GM21423 (cell line): ENCODE data around the gene SNF8.
"Not testable (repeated sequence)": the region's sequence is repeated elsewhere in the genome, so short reads cannot be mapped to it uniquely, and the experiment has no call there.

Source experiments
- ATAC-seq: cut with Tn5 transposase; IDR thresholded peaks from one replicate; pipeline ENCODE4 v1.9.1; 2021; ENCODE audit warnings: mild to moderate bottlenecking, moderate library complexity; ENCODE audit not compliant: unreplicated experiment

Gene SNF8, protein sequence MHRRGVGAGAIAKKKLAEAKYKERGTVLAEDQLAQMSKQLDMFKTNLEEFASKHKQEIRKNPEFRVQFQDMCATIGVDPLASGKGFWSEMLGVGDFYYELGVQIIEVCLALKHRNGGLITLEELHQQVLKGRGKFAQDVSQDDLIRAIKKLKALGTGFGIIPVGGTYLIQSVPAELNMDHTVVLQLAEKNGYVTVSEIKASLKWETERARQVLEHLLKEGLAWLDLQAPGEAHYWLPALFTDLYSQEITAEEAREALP

GRCh38 chr17:48944515-48945260, at the start of gene SNF8:
TSS of gene SNF8 (minus strand) at chr17:48944842. CDS start at chr17:48944734, 108 bp downstream.
- peak; percentile 88 for ATAC-seq

DNA sequence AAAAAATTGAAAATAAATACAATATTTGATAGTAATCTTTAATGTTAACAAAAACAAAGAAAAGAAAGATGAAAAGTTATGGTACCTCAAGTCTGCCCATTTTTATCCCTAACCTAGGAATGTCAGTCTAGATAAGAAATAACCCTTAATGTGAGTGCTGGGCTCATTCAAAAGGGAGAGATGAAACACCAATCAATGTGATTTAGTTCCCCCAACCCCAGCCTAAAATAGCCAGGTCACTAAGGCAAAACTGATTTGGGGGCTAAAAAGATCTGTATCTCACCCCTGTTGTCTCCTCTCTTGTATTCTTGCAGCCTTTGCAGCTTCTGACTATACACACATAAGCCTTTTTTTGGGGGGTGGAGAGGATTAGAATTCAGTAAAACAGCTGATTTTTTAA, 49.3 kb upstream of the SNF8 start:
- no peak for ATAC-seq

- ATAC-seq = no peak
Measured at GRCh38 chr17:48993305-48993704, 48.7 kb upstream of the SNF8 start.

DNA sequence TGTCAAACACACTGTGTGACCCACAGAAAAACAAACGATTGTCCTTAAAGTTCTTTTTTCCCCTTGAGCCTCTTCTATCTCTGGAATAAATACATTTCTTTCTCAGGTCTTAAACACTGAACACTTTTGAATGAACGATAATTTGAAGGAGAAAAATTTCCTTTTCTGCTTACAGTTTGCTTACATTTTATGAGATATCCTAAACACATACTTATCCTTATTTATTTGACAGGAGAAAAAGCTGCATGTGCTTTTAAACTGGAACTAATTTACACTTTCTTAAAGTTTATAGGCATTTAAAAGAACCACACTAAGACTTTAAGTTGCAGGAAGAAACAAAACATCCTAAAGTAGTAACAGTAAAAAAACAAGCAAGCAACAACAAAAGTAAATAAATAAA, 47.8 kb upstream of the SNF8 start:
- no peak for ATAC-seq

GRCh38 chr17:48990882-48991357, 46.3 kb upstream of the SNF8 start:
- no peak for ATAC-seq

- ATAC-seq = no peak
Measured at GRCh38 chr17:48989100-48989499, 44.5 kb upstream of the SNF8 start.

GRCh38 chr17:48985436-48986245, 41.0 kb upstream of the SNF8 start:
- ATAC-seq = no peak

- no peak for ATAC-seq
Measured at GRCh38 chr17:48981927-48982539, 37.4 kb upstream of the SNF8 start.

DNA sequence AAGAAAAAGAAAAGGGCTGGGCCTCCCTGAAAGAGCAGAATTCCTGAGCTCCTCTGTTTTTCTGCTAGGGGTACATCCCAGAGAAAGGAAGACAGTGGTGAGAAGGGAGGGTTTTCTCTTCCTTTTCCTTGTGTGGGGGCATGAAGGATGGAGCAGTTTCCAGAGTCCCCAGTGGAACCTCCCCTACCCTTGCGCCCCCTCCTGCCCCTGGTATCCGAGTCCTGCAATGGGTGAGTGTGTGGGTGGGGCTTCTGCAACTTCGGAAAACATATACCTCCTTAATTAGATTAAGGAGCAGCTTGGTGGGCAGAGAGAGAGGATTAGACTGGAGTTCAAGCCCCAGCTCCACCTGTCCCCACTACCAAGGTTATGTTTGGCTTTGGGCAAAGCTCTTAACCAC, 29.2 kb upstream of the SNF8 start:
- ATAC-seq = no peak

- no peak for ATAC-seq
Measured at GRCh38 chr17:48972749-48973097, 28.1 kb upstream of the SNF8 start.

- no peak for ATAC-seq
Measured at GRCh38 chr17:48970865-48971687, 26.4 kb upstream of the SNF8 start.

GRCh38 chr17:48970224-48970623, 25.6 kb upstream of the SNF8 start:
- ATAC-seq = no peak

DNA sequence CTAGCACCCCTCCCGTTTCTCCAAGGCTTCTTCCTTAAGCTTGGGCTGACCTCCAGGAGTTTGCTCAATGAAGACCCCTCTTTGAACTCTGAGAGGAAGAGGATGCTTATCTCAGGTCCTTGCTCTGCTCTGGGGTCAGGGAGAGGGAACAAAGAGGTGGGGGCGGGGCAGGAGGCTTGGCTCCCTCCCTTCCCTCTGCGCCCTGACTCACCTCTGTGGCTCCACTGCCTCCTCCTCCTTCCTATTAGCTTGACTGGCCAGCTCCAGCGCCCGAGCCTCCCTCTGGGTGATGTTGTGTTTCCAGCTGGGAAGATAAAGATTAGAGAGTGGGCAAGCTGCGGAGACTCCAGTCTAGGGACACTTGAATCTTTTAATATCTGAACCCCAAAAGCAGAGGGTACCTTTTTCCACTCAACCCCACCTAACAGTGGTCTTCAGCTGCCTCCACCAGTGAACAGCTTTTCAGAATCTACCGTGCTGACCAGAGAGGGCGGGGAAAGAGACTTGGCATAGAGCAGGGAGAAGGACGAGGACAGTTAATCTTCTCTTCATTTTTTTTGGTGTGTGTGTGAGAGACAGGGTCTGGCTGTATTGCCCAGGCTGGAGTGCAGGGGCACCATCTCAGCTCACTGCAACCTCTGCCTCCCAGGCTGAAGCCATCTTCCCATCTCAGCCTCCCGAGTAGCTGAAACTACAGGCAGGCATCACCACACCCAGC, 17.0 kb upstream of the SNF8 start:
- ATAC-seq = no peak

DNA sequence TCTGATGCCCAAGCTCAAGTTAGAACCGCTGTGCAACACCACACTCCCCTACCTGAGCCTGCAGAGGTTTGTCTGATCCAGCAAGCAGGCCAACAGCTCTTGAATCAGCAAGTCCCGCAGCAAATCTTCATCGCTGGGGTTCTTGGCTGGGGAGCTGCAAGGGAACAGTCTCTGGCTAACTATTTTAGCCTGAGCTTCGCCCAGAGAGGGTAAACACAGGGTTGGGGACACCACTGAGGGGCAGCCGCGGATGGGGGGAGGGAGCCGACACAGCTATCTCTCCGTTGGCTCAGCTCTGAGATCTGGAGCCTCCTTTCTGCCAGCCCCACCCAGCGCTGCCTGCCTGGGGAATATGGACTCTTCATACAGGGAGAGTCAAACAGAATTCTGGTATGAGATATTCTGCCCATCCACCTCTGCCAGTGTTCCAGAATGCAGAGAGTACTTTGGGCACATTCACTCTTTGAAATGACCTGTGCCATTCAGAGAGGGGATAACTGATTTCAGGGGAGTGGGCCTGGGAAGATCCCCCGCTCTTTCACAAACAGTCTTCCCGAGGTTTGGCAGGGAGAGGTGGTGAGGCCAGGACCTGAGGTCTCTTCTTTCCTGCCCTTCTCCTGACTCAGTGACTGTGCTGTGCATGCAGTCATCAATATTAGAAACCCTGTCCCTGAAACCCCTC, 16.3 kb upstream of the SNF8 start:
- ATAC-seq = no peak

DNA sequence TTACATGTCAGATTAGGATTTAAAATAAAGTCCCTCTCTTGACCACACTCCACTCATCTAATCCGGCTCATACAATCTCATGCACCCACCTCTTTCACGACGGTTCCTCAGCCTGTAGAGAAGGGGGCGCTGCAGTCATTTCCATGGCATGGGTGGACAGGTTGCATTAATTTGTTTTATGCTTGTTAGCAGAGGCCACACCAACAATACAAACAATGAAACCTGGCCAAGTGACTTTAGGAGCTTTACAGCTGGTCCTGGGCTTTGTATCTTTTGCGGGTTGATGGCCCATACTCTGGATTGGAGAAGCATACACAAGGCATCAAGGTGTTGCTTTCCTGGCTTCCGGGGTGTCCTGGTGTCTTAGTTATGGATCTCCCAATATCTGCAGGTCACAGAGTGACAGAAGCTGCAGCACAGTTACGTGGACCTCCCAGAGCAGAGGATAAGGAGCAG, 9.7 kb upstream of the SNF8 start:
- ATAC-seq = no peak

GRCh38 chr17:48952904-48953303, 8.3 kb upstream of the SNF8 start:
- no peak for ATAC-seq

DNA sequence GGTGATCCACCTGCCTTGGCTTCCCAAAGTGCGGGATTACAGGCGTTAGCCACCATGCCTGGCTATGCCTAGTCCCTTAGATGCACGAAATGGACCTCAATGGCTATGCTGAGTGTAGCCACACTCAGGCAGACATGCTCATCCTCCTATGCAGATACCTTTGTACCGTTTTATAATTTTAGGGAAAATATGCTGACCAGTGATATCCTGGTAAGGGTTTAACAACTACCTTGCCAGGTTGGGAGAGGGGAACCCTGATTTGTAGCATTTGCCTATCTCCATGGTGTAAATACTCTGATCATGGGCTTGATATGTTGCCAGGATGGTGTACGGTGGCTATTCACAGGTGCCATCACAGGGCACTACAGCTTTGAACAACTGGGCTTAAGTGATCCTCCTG, 6.9 kb upstream of the SNF8 start:
- no peak for ATAC-seq

GRCh38 chr17:48945261-48945651, 614 bp upstream of the SNF8 start:
- not testable (repeated sequence) for ATAC-seq

- ATAC-seq = no peak
Measured at GRCh38 chr17:48933035-48933434, 11.6 kb downstream of the SNF8 start.
